ENCODE data around the gene GDF3. TPM values are rescaled to one million over a fixed set of nuclear protein-coding genes. Genes with fewer than 3 reads are reported as not detected.

GDF3 gene
- total RNA-seq, 4 donors from 2014 or later: not detected

- H3K4me1 ChIP-seq: no peaks in the 10 kb centered on the region
- no peaks in the 10 kb centered on the region for H3K9me3 ChIP-seq
- H3K36me3 ChIP-seq: no peaks in the 10 kb centered on the region
- no peaks in the 10 kb centered on the region for H3K27me3 ChIP-seq
- WGBS: 89% methylated on average over 29 of the region's 29 CpGs
- no peak overlapping the region for H3K4me3 ChIP-seq
- TF ChIP-seq CTCF (IDR thresholded peaks at IDR 0.05): no peak
- no peak for DNase-seq (ENCODE audit: low spot score in 2 of 2)
- no peak overlapping the region for H3K27ac ChIP-seq
Measured at GRCh38 chr12:7705846-7706245, 10.3 kb upstream of the GDF3 start.

GRCh38 chr12:7695237-7695560 lies 376 bp downstream of the GDF3 start:
- Histone ChIP-seq H3K4me1 (no peaks in the 10 kb centered on the region), H3K9me3 (no peaks in the 10 kb centered on the region), H3K27me3 (no peaks in the 10 kb centered on the region), H3K4me3 (no peak overlapping the region), H3K36me3 (no peaks in the 10 kb centered on the region), H3K27ac (no peak overlapping the region)
- WGBS: 33% methylated on average over 10 of the region's 10 CpGs
- no peak for TF ChIP-seq POLR2AphosphoS5 (IDR thresholded peaks at IDR 0.05)
- DNase-seq (ENCODE audit: low spot score in 2 of 2): no peak

- WGBS: 72% methylated on average over 3 of the region's 3 CpGs
- H3K9me3 ChIP-seq: no peaks in the 10 kb centered on the region
- TF ChIP-seq EP300 (IDR thresholded peaks at IDR 0.05) (no peak), POLR2A (IDR thresholded peaks at IDR 0.05) (no peak), POLR2AphosphoS5 (IDR thresholded peaks at IDR 0.05) (no peak), CTCF (IDR thresholded peaks at IDR 0.05) (no peak)
- no peaks in the 10 kb centered on the region for H3K36me3 ChIP-seq
- no peak overlapping the region for H3K4me3 ChIP-seq
- H3K27me3 ChIP-seq: no peaks in the 10 kb centered on the region
- no peak for DNase-seq (ENCODE audit: low spot score in 2 of 2)
- H3K27ac ChIP-seq: no peak overlapping the region
- no peaks in the 10 kb centered on the region for H3K4me1 ChIP-seq
Measured at GRCh38 chr12:7694556-7695236, 879 bp downstream of the GDF3 start.

GRCh38 chr12:7693793-7694192 lies 1.8 kb downstream of the GDF3 start:
- no peak for TF ChIP-seq CTCF (IDR thresholded peaks at IDR 0.05)
- no peak for TF ChIP-seq EP300 (IDR thresholded peaks at IDR 0.05)
- TF ChIP-seq POLR2AphosphoS5 (IDR thresholded peaks at IDR 0.05): no peak
- no peak for TF ChIP-seq POLR2A (IDR thresholded peaks at IDR 0.05)
- no peaks in the 10 kb centered on the region for H3K9me3 ChIP-seq
- H3K27me3 ChIP-seq: no peaks in the 10 kb centered on the region
- no peaks in the 10 kb centered on the region for H3K36me3 ChIP-seq
- WGBS: 75% methylated on average over 6 of the region's 6 CpGs
- H3K4me1 ChIP-seq: no peaks in the 10 kb centered on the region
- H3K4me3 ChIP-seq: no peak overlapping the region
- no peak overlapping the region for H3K27ac ChIP-seq
- no peak for DNase-seq (ENCODE audit: low spot score in 2 of 2)

GRCh38 chr12:7681535-7681934 lies 14.0 kb downstream of the GDF3 start:
- H3K27ac ChIP-seq: no peak overlapping the region
- no peaks in the 10 kb centered on the region for H3K4me1 ChIP-seq
- TF ChIP-seq CTCF (IDR thresholded peaks at IDR 0.05): no peak
- no peak for TF ChIP-seq POLR2AphosphoS5 (IDR thresholded peaks at IDR 0.05)
- no peak for TF ChIP-seq EP300 (IDR thresholded peaks at IDR 0.05)
- no peak for TF ChIP-seq POLR2A (IDR thresholded peaks at IDR 0.05)
- peaks cover 3% of the 10 kb centered on the region for H3K27me3 ChIP-seq
- H3K36me3 ChIP-seq: no peaks in the 10 kb centered on the region
- DNase-seq (ENCODE audit: low spot score in 2 of 2): no peak
- H3K4me3 ChIP-seq: no peak overlapping the region
- 78% methylated on average over 2 of the region's 2 CpGs for WGBS
- no peaks in the 10 kb centered on the region for H3K9me3 ChIP-seq
